ENCODE measurements around the gene POLE2. TPM values are rescaled to one million over a fixed set of nuclear protein-coding genes. Genes with fewer than 3 reads are reported as not detected.

The POLE2 gene
- total RNA-seq, 1 experiment from 2014 or later = 13.2 TPM

DNA sequence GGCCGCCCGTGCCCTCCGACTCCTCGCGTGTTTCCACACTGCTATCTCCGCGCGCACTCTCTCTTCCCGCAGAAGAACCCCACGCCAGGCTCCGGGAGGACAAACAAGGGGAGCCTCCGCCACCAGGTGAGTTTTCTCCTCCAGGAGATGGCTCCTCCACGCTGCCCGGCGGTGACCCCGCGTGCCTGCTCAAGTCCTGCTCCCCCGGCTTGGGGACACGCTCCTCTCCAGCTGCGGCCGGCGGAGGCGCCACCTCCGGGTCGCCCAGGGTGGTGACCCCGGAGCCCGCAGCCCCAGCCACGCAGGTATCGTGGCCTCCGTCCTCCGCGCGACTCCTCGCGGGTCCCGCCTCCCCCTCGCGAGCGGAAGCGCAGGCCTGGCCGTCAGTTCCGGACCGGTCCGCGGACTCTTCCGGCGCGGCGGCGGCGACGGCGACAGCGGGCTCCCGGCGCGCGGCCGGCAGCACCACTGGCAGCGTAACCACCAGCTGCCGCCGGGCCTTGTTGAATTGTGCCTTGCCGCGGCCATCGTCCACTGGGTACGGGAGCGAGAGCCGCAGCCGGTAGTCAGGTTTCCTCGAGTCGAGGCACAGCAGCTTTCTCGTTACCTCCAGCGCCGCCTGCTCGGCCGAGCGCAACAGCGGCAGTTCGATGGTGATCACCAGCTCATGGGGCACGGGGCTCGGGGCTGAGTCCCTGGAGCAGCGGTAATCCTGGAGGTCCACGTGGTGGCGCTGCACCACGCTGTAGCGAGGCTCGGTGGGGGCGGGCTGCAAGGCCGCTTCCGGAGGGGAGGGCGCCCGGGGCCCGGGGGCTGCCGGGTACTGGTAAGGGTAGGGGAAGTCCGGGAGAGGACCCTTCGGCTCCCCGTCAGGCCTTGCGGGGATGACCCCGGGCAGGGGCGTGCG lies 54.1 kb downstream of the POLE2 start:
- peak; percentile 95 for DNase-seq
- no peaks in the 10 kb centered on the region for H3K9me3 Mint-ChIP-seq (ENCODE audit: low read depth, unreplicated experiment)
- H3K4me1 Mint-ChIP-seq (ENCODE audit: low read depth, unreplicated experiment) = peaks cover 18% of the 10 kb centered on the region
- BruUV-seq (replicated peaks) = no TSS peak
- CTCF ChIA-PET = interaction anchor here (0.7 to 2.6 kb wide), 9 partner anchors 10 to 228 kb away, joined by 3 to 27 read pairs (median 6); partner anchors contain the start of genes KLHDC1, KLHDC2, MGAT2 and NEMF
- peaks cover 69% of the 10 kb centered on the region for H3K36me3 Mint-ChIP-seq (ENCODE audit: insufficient read depth, unreplicated experiment)
- no peaks in the 10 kb centered on the region for H3K27me3 Mint-ChIP-seq (ENCODE audit: unreplicated experiment)
- peak overlapping the region; percentile 97 for H3K4me3 Mint-ChIP-seq (ENCODE audit: low read depth, unreplicated experiment)
- intact Hi-C loops (cut with micrococcal nuclease; ENCODE audit: unreplicated experiment) = loop anchor here (5.0 kb wide), 1 partner anchor 133 kb away; the partner anchor contains the start of gene KLHDC2
- TF ChIP-seq, protein P1, sequence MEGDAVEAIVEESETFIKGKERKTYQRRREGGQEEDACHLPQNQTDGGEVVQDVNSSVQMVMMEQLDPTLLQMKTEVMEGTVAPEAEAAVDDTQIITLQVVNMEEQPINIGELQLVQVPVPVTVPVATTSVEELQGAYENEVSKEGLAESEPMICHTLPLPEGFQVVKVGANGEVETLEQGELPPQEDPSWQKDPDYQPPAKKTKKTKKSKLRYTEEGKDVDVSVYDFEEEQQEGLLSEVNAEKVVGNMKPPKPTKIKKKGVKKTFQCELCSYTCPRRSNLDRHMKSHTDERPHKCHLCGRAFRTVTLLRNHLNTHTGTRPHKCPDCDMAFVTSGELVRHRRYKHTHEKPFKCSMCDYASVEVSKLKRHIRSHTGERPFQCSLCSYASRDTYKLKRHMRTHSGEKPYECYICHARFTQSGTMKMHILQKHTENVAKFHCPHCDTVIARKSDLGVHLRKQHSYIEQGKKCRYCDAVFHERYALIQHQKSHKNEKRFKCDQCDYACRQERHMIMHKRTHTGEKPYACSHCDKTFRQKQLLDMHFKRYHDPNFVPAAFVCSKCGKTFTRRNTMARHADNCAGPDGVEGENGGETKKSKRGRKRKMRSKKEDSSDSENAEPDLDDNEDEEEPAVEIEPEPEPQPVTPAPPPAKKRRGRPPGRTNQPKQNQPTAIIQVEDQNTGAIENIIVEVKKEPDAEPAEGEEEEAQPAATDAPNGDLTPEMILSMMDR (IDR thresholded peaks at IDR 0.05; ENCODE audit: unreplicated experiment) = peak; percentile 67
- H3K27ac Mint-ChIP-seq (ENCODE audit: unreplicated experiment) = peak overlapping the region; percentile 85

DNA sequence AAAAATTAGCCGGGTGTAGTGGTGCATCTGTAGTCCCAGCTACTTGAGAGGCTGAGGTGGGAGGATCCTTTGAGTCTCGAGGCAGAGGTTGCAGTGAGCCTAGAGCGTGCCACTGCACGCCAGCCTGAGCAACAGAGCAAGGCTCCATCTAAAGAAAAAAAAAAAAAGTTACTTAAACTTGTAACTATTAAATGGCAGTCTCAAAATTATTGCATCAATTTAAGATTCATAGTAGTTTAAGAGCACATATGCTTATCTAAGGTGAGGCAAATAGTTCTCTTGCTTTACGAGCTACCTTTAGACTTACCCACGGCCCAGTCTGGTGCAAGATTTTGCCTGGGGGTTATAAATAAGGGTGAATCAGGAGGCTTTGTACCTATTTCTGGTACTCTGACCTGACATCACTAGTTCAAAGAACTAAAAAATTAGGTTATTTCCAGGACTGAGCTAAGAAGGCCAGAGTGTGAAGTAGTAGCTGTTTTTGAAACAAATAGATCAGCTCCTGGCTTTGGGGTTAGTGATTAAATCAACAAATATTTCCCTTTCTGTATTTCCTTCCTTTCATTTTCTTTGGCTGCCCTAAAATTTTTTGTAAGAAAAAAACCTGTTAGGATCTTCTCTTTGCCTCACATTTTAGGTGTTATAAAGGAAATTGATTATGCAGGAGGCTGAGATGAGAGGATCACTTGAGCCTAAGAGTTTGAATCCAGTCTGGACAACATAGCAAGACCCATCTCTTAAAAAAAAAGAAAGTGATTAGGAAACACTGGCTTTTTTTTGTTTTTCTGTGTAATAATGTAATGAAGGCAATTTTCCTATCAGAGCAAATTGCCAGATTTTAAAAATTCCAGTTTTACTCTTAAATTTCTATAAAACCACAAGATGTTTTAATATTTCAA lies 63.8 kb downstream of the POLE2 start:
- H3K36me3 Mint-ChIP-seq (ENCODE audit: insufficient read depth, unreplicated experiment) = peaks cover 51% of the 10 kb centered on the region
- CTCF ChIA-PET = interaction anchor here (0.6 to 1.0 kb wide), 2 partner anchors 11 to 214 kb away, joined by 4 to 5 read pairs; partner anchors contain the start of gene DNAAF2
- H3K27me3 Mint-ChIP-seq (ENCODE audit: unreplicated experiment) = no peaks in the 10 kb centered on the region
- TF ChIP-seq, protein P1 (IDR thresholded peaks at IDR 0.05; ENCODE audit: unreplicated experiment) = no peak
- H3K4me1 Mint-ChIP-seq (ENCODE audit: low read depth, unreplicated experiment) = no peaks in the 10 kb centered on the region
- H3K27ac Mint-ChIP-seq (ENCODE audit: unreplicated experiment) = no peak overlapping the region
- no peaks in the 10 kb centered on the region for H3K9me3 Mint-ChIP-seq (ENCODE audit: low read depth, unreplicated experiment)
- peak overlapping the region; percentile 95 for H3K4me3 Mint-ChIP-seq (ENCODE audit: low read depth, unreplicated experiment)
- intact Hi-C loops (cut with micrococcal nuclease; ENCODE audit: unreplicated experiment) = no loop called here
- no peak for DNase-seq
- BruUV-seq (replicated peaks) = no TSS peak

DNA sequence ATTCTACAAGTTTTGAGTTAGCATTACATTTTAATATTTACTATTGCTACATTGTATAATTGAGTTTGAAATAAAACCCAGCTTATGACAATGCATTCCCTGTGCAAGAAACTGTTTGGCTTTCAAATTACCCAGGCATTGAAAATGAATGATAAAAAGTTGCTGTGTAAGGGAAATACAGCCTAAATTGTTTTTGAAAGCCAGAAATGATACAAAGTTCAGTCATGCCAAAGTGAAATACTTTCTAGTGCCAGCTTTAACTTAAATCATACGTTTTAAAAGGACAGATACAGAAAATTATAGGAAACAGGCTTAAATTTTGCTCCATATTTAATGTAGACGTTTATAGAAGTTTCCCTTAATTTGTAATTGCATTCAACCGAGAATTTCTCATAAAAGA lies 64.6 kb downstream of the POLE2 start:
- TF ChIP-seq, protein P1 (IDR thresholded peaks at IDR 0.05; ENCODE audit: unreplicated experiment) = no peak
- peaks cover 59% of the 10 kb centered on the region for H3K36me3 Mint-ChIP-seq (ENCODE audit: insufficient read depth, unreplicated experiment)
- H3K9me3 Mint-ChIP-seq (ENCODE audit: low read depth, unreplicated experiment) = no peaks in the 10 kb centered on the region
- H3K27me3 Mint-ChIP-seq (ENCODE audit: unreplicated experiment) = no peaks in the 10 kb centered on the region
- H3K4me1 Mint-ChIP-seq (ENCODE audit: low read depth, unreplicated experiment) = peaks cover 7% of the 10 kb centered on the region
- no peak overlapping the region for H3K27ac Mint-ChIP-seq (ENCODE audit: unreplicated experiment)
- CTCF ChIA-PET = interaction anchor here (0.5 to 1.0 kb wide), 2 partner anchors 11 to 147 kb away, joined by 3 to 4 read pairs; partner anchors contain the start of gene DNAAF2
- intact Hi-C loops (cut with micrococcal nuclease; ENCODE audit: unreplicated experiment) = no loop called here
- no peak for DNase-seq
- BruUV-seq (replicated peaks) = no TSS peak
- H3K4me3 Mint-ChIP-seq (ENCODE audit: low read depth, unreplicated experiment) = peak overlapping the region; percentile 95

DNA sequence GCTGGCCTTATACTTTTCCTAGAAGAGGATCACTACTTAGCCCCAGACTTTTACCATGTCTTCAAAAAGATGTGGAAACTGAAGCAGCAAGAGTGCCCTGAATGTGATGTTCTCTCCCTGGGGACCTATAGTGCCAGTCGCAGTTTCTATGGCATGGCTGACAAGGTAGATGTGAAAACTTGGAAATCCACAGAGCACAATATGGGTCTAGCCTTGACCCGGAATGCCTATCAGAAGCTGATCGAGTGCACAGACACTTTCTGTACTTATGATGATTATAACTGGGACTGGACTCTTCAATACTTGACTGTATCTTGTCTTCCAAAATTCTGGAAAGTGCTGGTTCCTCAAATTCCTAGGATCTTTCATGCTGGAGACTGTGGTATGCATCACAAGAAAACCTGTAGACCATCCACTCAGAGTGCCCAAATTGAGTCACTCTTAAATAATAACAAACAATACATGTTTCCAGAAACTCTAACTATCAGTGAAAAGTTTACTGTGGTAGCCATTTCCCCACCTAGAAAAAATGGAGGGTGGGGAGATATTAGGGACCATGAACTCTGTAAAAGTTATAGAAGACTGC lies 65.9 kb downstream of the POLE2 start:
- H3K36me3 Mint-ChIP-seq (ENCODE audit: insufficient read depth, unreplicated experiment) = peaks cover 64% of the 10 kb centered on the region
- no TSS peak for BruUV-seq (replicated peaks)
- no peaks in the 10 kb centered on the region for H3K9me3 Mint-ChIP-seq (ENCODE audit: low read depth, unreplicated experiment)
- H3K4me1 Mint-ChIP-seq (ENCODE audit: low read depth, unreplicated experiment) = peaks cover 17% of the 10 kb centered on the region
- H3K27me3 Mint-ChIP-seq (ENCODE audit: unreplicated experiment) = no peaks in the 10 kb centered on the region
- intact Hi-C loops (cut with micrococcal nuclease; ENCODE audit: unreplicated experiment) = no loop called here
- TF ChIP-seq, protein P1 (IDR thresholded peaks at IDR 0.05; ENCODE audit: unreplicated experiment) = no peak
- H3K27ac Mint-ChIP-seq (ENCODE audit: unreplicated experiment) = peak overlapping the region; percentile 67
- peak overlapping the region; percentile 95 for H3K4me3 Mint-ChIP-seq (ENCODE audit: low read depth, unreplicated experiment)
- CTCF ChIA-PET = interaction anchor here (2.5 kb wide), 1 partner anchor 12 kb away, joined by 12 read pairs; no protein-coding TSS in a partner anchor
- no peak for DNase-seq
